H1 (cell line): ENCODE results near the gene NELL2. TPM values are rescaled to one million over a fixed set of nuclear protein-coding genes. Genes with fewer than 3 reads are reported as not detected.
A peak's percentile ranks its signal among the peaks of the same experiment; 100 is the strongest.

ENCODE experiments used
- CTCF ChIA-PET: fragments of 300-600 bp; sonication (Branson Sonifier 250); formaldehyde crosslinking; loops from one replicate; lab custom pipeline; 2021; ENCODE audit not compliant: partially characterized antibody; lab: Charles Lee
- POLR2A ChIA-PET: fragments of 300-600 bp; sonication (Branson Sonifier 250); formaldehyde crosslinking; loops from one replicate; lab custom pipeline; 2021; ENCODE audit warnings: inconsistent platforms; ENCODE audit not compliant: partially characterized antibody; lab: Charles Lee
- DNase-seq, 2 experiments: peaks; one replicate each; pipeline versions ENCODE4 v3.0.0 to v3.0.0-alpha.2; 2010 to 2022; ENCODE audit warnings: low spot score in 2 of 2, low read depth in 1 of 2, mixed read lengths in 1 of 2
- FAIRE-seq: peaks from 2 replicates; lab custom pipeline; 2011; peaks lifted over from hg19 to GRCh38; lab: Jason Lieb, UNC
- H2AFZ ChIP-seq: 2 replicates; pipeline ENCODE4 v1.8.1; 2012; ENCODE audit warnings: low read length, inconsistent platforms
- H2AK5ac ChIP-seq: 2 replicates; pipeline ENCODE4 v1.6.1; 2013; ENCODE audit warnings: low read depth, low read length
- H2BK120ac ChIP-seq: replicated peaks from 2 replicates; pipeline ENCODE3; 2013; ENCODE audit warnings: low read depth, low read length, inconsistent platforms
- H2BK12ac ChIP-seq: 2 replicates; pipeline ENCODE4 v1.6.1; 2013; ENCODE audit warnings: low read depth, low read length
- H2BK15ac ChIP-seq: 2 replicates; pipeline ENCODE4 v1.6.1; 2013; ENCODE audit warnings: low read length
- H2BK20ac ChIP-seq: 2 replicates; pipeline ENCODE4 v1.6.1; 2013; ENCODE audit warnings: low read length
- H2BK5ac ChIP-seq: 2 replicates; pipeline ENCODE4 v1.6.1; 2013; ENCODE audit warnings: low read depth, low read length
- H3K14ac ChIP-seq: 2 replicates; pipeline ENCODE4 v1.6.1; 2013; ENCODE audit warnings: inconsistent platforms; ENCODE audit not compliant: insufficient read length
- H3K18ac ChIP-seq: 2 replicates; pipeline ENCODE4 v1.6.1; 2013; ENCODE audit warnings: low read length; ENCODE audit errors: extremely low read depth
- H3K23ac ChIP-seq: 2 replicates; pipeline ENCODE4 v1.6.1; 2013; ENCODE audit warnings: inconsistent platforms; ENCODE audit not compliant: insufficient read length
- H3K23me2 ChIP-seq: 2 replicates; pipeline ENCODE4 v1.6.1; 2013; ENCODE audit warnings: low read depth, low read length
- H3K27ac ChIP-seq: 2 replicates; pipeline ENCODE4 v1.6.1; 2011; ENCODE audit warnings: low read depth, low read length, inconsistent platforms
- H3K27me3 ChIP-seq, 4 experiments: replicated peaks in 1 of 4; 1 replicate in 1 of 4; 2 replicates in 3 of 4; pipeline versions ENCODE4 v1.6.1 to v1.8.1; 2011 to 2013; ENCODE audit warnings: low read length in 3 of 4, mild to moderate bottlenecking in 3 of 4, inconsistent platforms in 2 of 4, mixed read lengths in 2 of 4, moderate library complexity in 1 of 4; ENCODE audit not compliant: control insufficient read depth in 3 of 4, insufficient read depth in 3 of 4; ENCODE audit errors: extremely low read depth in 1 of 4
- H3K36me3 ChIP-seq, 4 experiments: 2 replicates each; pipeline versions ENCODE4 v1.6.1 to v1.8.1; 2011 to 2013; ENCODE audit warnings: mild to moderate bottlenecking in 4 of 4, low read length in 3 of 4, moderate library complexity in 2 of 4, control low read depth in 1 of 4, inconsistent platforms in 1 of 4; ENCODE audit not compliant: insufficient read depth in 4 of 4, control insufficient read depth in 2 of 4
- H3K4ac ChIP-seq: replicated peaks from 2 replicates; pipeline ENCODE3; 2013; ENCODE audit warnings: low read length, low read depth, mixed read lengths, inconsistent platforms; ENCODE audit not compliant: insufficient read length
- H3K4me1 ChIP-seq, 4 experiments: replicated peaks in 1 of 4; 1 replicate in 1 of 4; 2 replicates in 3 of 4; pipeline versions ENCODE4 v1.6.1 to v1.8.1; 2011 to 2013; ENCODE audit warnings: low read length in 3 of 4, inconsistent platforms in 2 of 4, mixed read lengths in 1 of 4; ENCODE audit not compliant: insufficient read depth in 4 of 4, control insufficient read depth in 3 of 4
- H3K4me2 ChIP-seq, 2 experiments: 2 replicates each; pipeline versions ENCODE4 v1.6.1 to v1.8.1; 2011 to 2013; ENCODE audit warnings: low read depth in 2 of 2, low read length in 2 of 2, control low read depth in 1 of 2, inconsistent platforms in 1 of 2, mild to moderate bottlenecking in 1 of 2; ENCODE audit not compliant: insufficient read depth in 1 of 2
- H3K4me3 ChIP-seq, 4 experiments: fragments of 200-600, 300-600 bp in 1 of 4; sonication (generic), shearing (Covaris generic), sonication (Bioruptor Twin) in 1 of 4; 2 replicates each; pipeline versions ENCODE4 v1.5.1 to v1.8.1; 2011 to 2016; ENCODE audit warnings: low read length in 4 of 4, low read depth in 3 of 4, control low read depth in 2 of 4, inconsistent platforms in 2 of 4, mild to moderate bottlenecking in 2 of 4, mixed read lengths in 1 of 4, moderate library complexity in 1 of 4; ENCODE audit not compliant: insufficient read depth in 2 of 4; ENCODE audit errors: extremely low read depth in 1 of 4
- H3K56ac ChIP-seq: replicated peaks from 2 replicates; pipeline ENCODE3; 2013; ENCODE audit warnings: low read depth, mild to moderate bottlenecking, mixed read lengths, low read length, inconsistent platforms; ENCODE audit not compliant: insufficient read length
- H3K79me1 ChIP-seq: 2 replicates; pipeline ENCODE4 v1.6.1; 2013; ENCODE audit warnings: low read depth, low read length, control low read depth
- H3K79me2 ChIP-seq, 2 experiments: 2 replicates each; pipeline versions ENCODE4 v1.6.1 to v1.8.1; 2012 to 2013; ENCODE audit warnings: low read length in 2 of 2, mild to moderate bottlenecking in 2 of 2, inconsistent platforms in 1 of 2; ENCODE audit not compliant: insufficient read depth in 2 of 2, control insufficient read depth in 1 of 2
- H3K9ac ChIP-seq, 4 experiments: replicated peaks in 1 of 4; 1 replicate in 1 of 4; 2 replicates in 3 of 4; pipeline versions ENCODE4 v1.6.1 to v1.8.1; 2011 to 2013; ENCODE audit warnings: low read depth in 3 of 4, low read length in 3 of 4, control low read depth in 2 of 4, mild to moderate bottlenecking in 2 of 4, moderate library complexity in 2 of 4, inconsistent platforms in 1 of 4; ENCODE audit errors: extremely low read depth in 1 of 4
- H3K9me3 ChIP-seq, 2 experiments: 2 replicates each; pipeline versions ENCODE4 v1.6.1 to v1.8.1; 2012 to 2013; ENCODE audit warnings: mild to moderate bottlenecking in 2 of 2, moderate library complexity in 2 of 2, control low read depth in 1 of 2, inconsistent platforms in 1 of 2, low read depth in 1 of 2, low read length in 1 of 2, mixed read lengths in 1 of 2; ENCODE audit not compliant: insufficient read depth in 2 of 2
- H4K20me1 ChIP-seq, 2 experiments: replicated peaks in 1 of 2; 2 replicates each; pipeline versions ENCODE3 to v1.8.1; 2011 to 2013; ENCODE audit warnings: inconsistent platforms in 2 of 2, low read length in 2 of 2, mild to moderate bottlenecking in 1 of 2; ENCODE audit not compliant: insufficient read depth in 2 of 2, control insufficient read depth in 1 of 2
- H4K5ac ChIP-seq: 2 replicates; pipeline ENCODE4 v1.6.1; 2013; ENCODE audit warnings: low read length, low read depth, mixed read lengths, inconsistent platforms; ENCODE audit not compliant: insufficient read length
- H4K8ac ChIP-seq: 2 replicates; pipeline ENCODE4 v1.8.0; 2013; ENCODE audit warnings: mild to moderate bottlenecking, moderate library complexity, low read length, inconsistent platforms; ENCODE audit not compliant: insufficient read depth; ENCODE audit errors: extremely low read depth
- H4K91ac ChIP-seq: replicated peaks from 2 replicates; pipeline ENCODE3; 2013; ENCODE audit warnings: low read length, mixed read lengths, inconsistent platforms; ENCODE audit not compliant: insufficient read length
- ATF2 ChIP-seq: IDR thresholded peaks from 2 replicates; pipeline ENCODE4 v1.6.1; 2012; ENCODE audit warnings: low read length, inconsistent platforms
- CREB1 ChIP-seq: IDR thresholded peaks from 2 replicates; pipeline ENCODE4 v1.6.1; 2012; ENCODE audit warnings: inconsistent platforms
- E2F6 ChIP-seq: IDR thresholded peaks from 2 replicates; pipeline ENCODE4 v1.6.1; 2012; ENCODE audit warnings: inconsistent platforms
- HDAC6 ChIP-seq: IDR thresholded peaks from one replicate; pipeline ENCODE4 v1.7.1; 2012; ENCODE audit warnings: low read depth, mild to moderate bottlenecking, inconsistent platforms, low read length, moderate library complexity
- JUN ChIP-seq: IDR thresholded peaks from 2 replicates; pipeline ENCODE4 v1.6.1; 2011; ENCODE audit warnings: low read depth, mild to moderate bottlenecking, improper control_type of control experiment, low read length
- KDM1A ChIP-seq: fragments of 200-600, 300-600 bp; sonication (generic); IDR thresholded peaks from 2 replicates; pipeline ENCODE4 v1.7.1; 2016; ENCODE audit warnings: mild to moderate bottlenecking, low read length, borderline replicate concordance
- MAFK ChIP-seq: IDR thresholded peaks from 2 replicates; pipeline ENCODE4 v1.6.1; 2012; ENCODE audit warnings: low read depth, mild to moderate bottlenecking, improper control_type of control experiment, low read length
- MAX ChIP-seq: IDR thresholded peaks from 2 replicates; pipeline ENCODE4 v1.6.1; 2012; ENCODE audit warnings: inconsistent platforms
- NRF1 ChIP-seq: IDR thresholded peaks from 2 replicates; pipeline ENCODE4 v1.6.1; 2011; ENCODE audit warnings: mild to moderate bottlenecking, low read depth, low read length, improper control_type of control experiment
- SIX5 ChIP-seq: IDR thresholded peaks from 2 replicates; pipeline ENCODE4 v1.6.1; 2011; ENCODE audit warnings: mild to moderate bottlenecking, low read depth, low read length
- TBP ChIP-seq: IDR thresholded peaks from 2 replicates; pipeline ENCODE4 v1.6.1; 2011; ENCODE audit warnings: low read depth, low read length, improper control_type of control experiment
- WGBS, 2 experiments: shearing (Covaris generic) in 1 of 2; methylation state at CpG; one replicate each; pipeline versions ENCODE4 v1.1.6 to v1.1.7; 2013 to 2015; ENCODE audit warnings: low lambda C conversion rate in 2 of 2, mixed read lengths in 2 of 2, inconsistent platforms in 1 of 2, low coverage in 1 of 2, missing lambda C conversion rate in 1 of 2; ENCODE audit not compliant: insufficient replicate concordance in 2 of 2, insufficient coverage in 1 of 2, insufficient read length in 1 of 2; ENCODE audit errors: extremely low coverage in 1 of 2, missing lambda C conversion rate in 1 of 2; 5-methylcytosine and 5-hydroxymethylcytosine counted together
- polyA plus RNA-seq, 7 experiments: library from polyadenylated mRNA; depleted of rRNA in 3 of 7; stranded (reverse) in 5 of 7; unstranded in 2 of 7; fragments of >200 nt in 5 of 7; fragments of 200-250 nt in 2 of 7; gene quantifications; 1 replicate in 5 of 7; 2 replicates in 1 of 7; 4 replicates in 1 of 7; pipeline versions ENCODE4 v1.2.1 to v1.2.3, GENCODE V29; 2011 to 2013; ENCODE audit warnings: missing spikeins in 2 of 7, mixed read lengths in 2 of 7
- total RNA-seq: library from RNA; stranded (reverse); fragmentation: NEBNext Ultra II Directional; extraction: Animal tissue kit (Norgen Biotek cat#: 25700); gene quantifications from 2 replicates; pipeline ENCODE4 v1.2.1, GENCODE V29; 2021

The NELL2 gene
- total and polyA plus RNA-seq, 2 of the 8 experiments (the other 6 are each of a cell fraction or from before 2014, with no cell fraction given) = 54.2 to 56.8 TPM

GRCh38 chr12:44519931-44520330 is 356.2 kb downstream of the NELL2 start:
- Histone ChIP-seq H3K9me3 (no peaks in the 10 kb centered on the region), H3K9ac (no peak overlapping the region), H3K14ac (peak overlapping the region; percentile 87), H2AK5ac (no peak overlapping the region), H2BK20ac (no peak overlapping the region), H3K27me3 (no peaks in the 10 kb centered on the region), H4K91ac (no peak overlapping the region), H3K4me1 (peaks cover 0 to 8% (median under 1%) of the 10 kb centered on the region in 4 experiments; a peak in 3 of 7 replicates), H4K8ac (no peak overlapping the region; the same call in 1 of the 2 replicates), H4K20me1 (no peaks in the 10 kb centered on the region), H3K18ac (0 out of 2 replicates have a peak overlapping the region, but pooled peaks have one; percentile 9), H3K23me2 (no peaks in the 10 kb centered on the region; the same call in 1 of the 2 replicates), H2AFZ (no peak overlapping the region), H2BK15ac (no peak overlapping the region), H3K79me1 (no peaks in the 10 kb centered on the region), H3K4ac (peak overlapping the region; percentile 53), H3K23ac (no peak overlapping the region), H3K79me2 (no peaks in the 10 kb centered on the region), H2BK12ac (no peak overlapping the region), H3K27ac (0 out of 2 replicates have a peak overlapping the region, but pooled peaks have one; percentile 13), H3K4me3 (no peak overlapping the region), H3K36me3 (no peaks in the 10 kb centered on the region; a peak in 1 of 8 replicates), H2BK120ac (no peak overlapping the region), H3K4me2 (no peak overlapping the region), H4K5ac (no peak overlapping the region), H2BK5ac (no peak overlapping the region), H3K56ac (no peak overlapping the region)
- FAIRE-seq (no peak), DNase-seq (no peak)
- CTCF ChIA-PET = no interaction called here
- POLR2A ChIA-PET = no interaction called here
- WGBS, 2 experiments = 85% methylated on average over 6 of the region's 6 CpGs; no CpG with 5 or more reads in 1 of the 2 experiments
- no peak for TF ChIP-seq KDM1A
- no peak for TF ChIP-seq MAX
- no peak for TF ChIP-seq CREB1
- TF ChIP-seq JUN = no peak
- no peak for TF ChIP-seq HDAC6
- TF ChIP-seq NRF1 = no peak
- TF ChIP-seq MAFK = no peak
- TF ChIP-seq TBP = no peak
- TF ChIP-seq ATF2 = no peak
- TF ChIP-seq SIX5 = no peak
- no peak for TF ChIP-seq E2F6
- TF ChIP-seq, all 59 proteins: peak for 0
